K562 (cell line): Measurements from ENCODE around the gene PDE6H. TPM values are rescaled to one million over a fixed set of nuclear protein-coding genes. Genes with fewer than 3 reads are reported as not detected.

Experiments used
- ATAC-seq: fragments of 200-7000 bp; cut with Tn5 transposase; 3 replicates; pipeline ENCODE4 v1.9.1; 2020; ENCODE audit warnings: moderate library complexity
- BruUV-seq: library from RNA; stranded (reverse); fragments of 400-500 nt; replicated peaks from 2 replicates; lab custom pipeline; 2021; lab: Mats Ljungman, UMichigan
- CTCF ChIA-PET: fragments of 300-600 bp; formaldehyde crosslinking; extraction: SDS; loops from one replicate; lab custom pipeline; 2021; ENCODE audit warnings: low intra/inter-chr PET ratio; lab: Yijun Ruan, JAX
- POLR2A ChIA-PET: fragments of 300-600, 350-650 bp; sonication (Branson Sonifier 250); formaldehyde crosslinking; extraction: SDS; loops from one replicate; lab custom pipeline; 2021; ENCODE audit warnings: antibody characterized with exemption, inconsistent platforms; lab: Yijun Ruan, JAX
- DNase-seq, 4 experiments: peaks; one replicate each; pipeline versions ENCODE4 v3.0.0 to v3.0.0-alpha.2; 2011 to 2018; ENCODE audit warnings: low spot score in 3 of 4, mixed read lengths in 3 of 4; ENCODE audit errors: extremely low read depth in 1 of 4
- FAIRE-seq: peaks from 2 replicates; lab custom pipeline; 2011; peaks lifted over from hg19 to GRCh38; lab: Jason Lieb, UNC
- H2AFZ ChIP-seq: 2 replicates; pipeline ENCODE4 v1.6.0; 2011; ENCODE audit warnings: low read depth, low read length, control low read depth, inconsistent platforms
- H3K27ac ChIP-seq: fragments of 200-600 bp; 3 replicates; pipeline ENCODE4 v1.8.0; 2011; ENCODE audit warnings: low read depth, mild to moderate bottlenecking, control low read depth, inconsistent platforms, low read length, moderate library complexity, mixed read lengths; ENCODE audit errors: extremely low read depth
- H3K27me3 ChIP-seq, 2 experiments: fragments of 300-600 bp in 1 of 2; 2 replicates in 1 of 2; 3 replicates in 1 of 2; pipeline versions ENCODE4 v1.6.0 to v1.8.0; 2011; ENCODE audit warnings: inconsistent platforms in 2 of 2, low read length in 2 of 2, mild to moderate bottlenecking in 1 of 2, mixed read lengths in 1 of 2, moderate library complexity in 1 of 2; ENCODE audit not compliant: control insufficient read depth in 2 of 2, insufficient read depth in 2 of 2
- H3K36me3 ChIP-seq: fragments of 300-600 bp; 3 replicates; pipeline ENCODE4 v1.8.0; 2011; ENCODE audit warnings: mild to moderate bottlenecking, low read length, inconsistent platforms; ENCODE audit not compliant: control insufficient read depth, insufficient read depth
- H3K4me1 ChIP-seq, 2 experiments: fragments of 200-600 bp in 1 of 2; replicated peaks in 1 of 2; 2 replicates in 1 of 2; 3 replicates in 1 of 2; pipeline versions ENCODE4 v1.5.1 to v1.8.0; 2011; ENCODE audit warnings: inconsistent platforms in 2 of 2, low read length in 2 of 2, mild to moderate bottlenecking in 1 of 2, mixed read lengths in 1 of 2, moderate library complexity in 1 of 2; ENCODE audit not compliant: control insufficient read depth in 2 of 2, insufficient read depth in 2 of 2
- H3K4me2 ChIP-seq: 2 replicates; pipeline ENCODE4 v1.6.1; 2011; ENCODE audit warnings: low read length, control low read depth, inconsistent platforms, mixed read lengths; ENCODE audit not compliant: insufficient read depth
- H3K4me3 ChIP-seq: fragments of 200-600 bp; sonication (generic), shearing (Covaris generic); 2 replicates; pipeline ENCODE4 v1.5.1; 2016; ENCODE audit warnings: control low read depth, inconsistent platforms
- H3K79me2 ChIP-seq: fragments of 200-600 bp; 3 replicates; pipeline ENCODE4 v1.8.0; 2011; ENCODE audit warnings: low read length, inconsistent platforms; ENCODE audit not compliant: control insufficient read depth, insufficient read depth
- H3K9ac ChIP-seq, 2 experiments: 2 replicates each; pipeline versions ENCODE4 v1.6.0 to v1.6.1; 2011; ENCODE audit warnings: low read depth in 2 of 2, low read length in 2 of 2, control low read depth in 1 of 2, inconsistent platforms in 1 of 2, mild to moderate bottlenecking in 1 of 2, mixed read lengths in 1 of 2; ENCODE audit not compliant: insufficient read depth in 1 of 2
- H3K9me1 ChIP-seq: one replicate; pipeline ENCODE4 v1.6.0; 2011; ENCODE audit warnings: inconsistent platforms, mild to moderate bottlenecking, low read length, moderate library complexity; ENCODE audit not compliant: control insufficient read depth, insufficient read depth
- H3K9me3 ChIP-seq: replicated peaks from 2 replicates; pipeline ENCODE4 v1.5.1; 2011; ENCODE audit warnings: low read depth, low read length, inconsistent platforms; ENCODE audit not compliant: control insufficient read depth, insufficient read depth
- H4K20me1 ChIP-seq: replicated peaks from 2 replicates; pipeline ENCODE4 v1.6.1; 2011; ENCODE audit warnings: low read length, inconsistent platforms, mixed read lengths; ENCODE audit not compliant: control insufficient read depth, insufficient read depth
- BRF2 ChIP-seq: IDR thresholded peaks from 3 replicates; pipeline ENCODE4 v1.6.1; 2011; ENCODE audit warnings: borderline replicate concordance, mild to moderate bottlenecking; ENCODE audit not compliant: insufficient read length, insufficient read depth
- CC2D1A ChIP-seq: fragments of 450-650 bp; IDR thresholded peaks from 2 replicates; pipeline ENCODE4 v1.6.1; 2017; ENCODE audit warnings: mild to moderate bottlenecking
- NR2F6 ChIP-seq: fragments of 450-650 bp; formaldehyde crosslinking; IDR thresholded peaks from 2 replicates; pipeline ENCODE4 v1.4.0; 2020; ENCODE audit warnings: mild to moderate bottlenecking
- PPARD ChIP-seq: fragments of 250-450 bp; sonication (Bioruptor Pico); IDR thresholded peaks from 2 replicates; pipeline ENCODE4 v1.8.0; 2022; ENCODE audit warnings: inconsistent platforms, mild to moderate bottlenecking, moderate library complexity
- RAD21 ChIP-seq, 2 experiments: fragments of 250-450 bp in 1 of 2; fragments of 450-650 bp in 1 of 2; sonication (Bioruptor Pico) in 1 of 2; formaldehyde crosslinking in 1 of 2; IDR thresholded peaks in 1 of 2; conservative IDR thresholded peaks in 1 of 2; 2 replicates each; pipeline versions ENCODE4 v1.4.0 to v1.8.0; 2020 to 2022; ENCODE audit warnings: mild to moderate bottlenecking in 2 of 2, moderate library complexity in 1 of 2
- YBX1 ChIP-seq: fragments of 450-650 bp; IDR thresholded peaks from 2 replicates; pipeline ENCODE4 v1.7.1; 2016; ENCODE audit warnings: mild to moderate bottlenecking
- ZFP1 ChIP-seq: fragments of 450-650 bp; formaldehyde crosslinking; IDR thresholded peaks from 2 replicates; pipeline ENCODE4 v1.4.0; 2020; ENCODE audit warnings: mild to moderate bottlenecking, mixed read lengths
- ZNF24 ChIP-seq: fragments of 450-650 bp; IDR thresholded peaks from 2 replicates; pipeline ENCODE4 v1.6.1; 2016
- WGBS: fragments of 100-300 bp; shearing (Covaris generic); methylation state at CpG from one replicate; pipeline ENCODE4 v1.1.6; 2016; ENCODE audit warnings: low coverage, mixed read lengths; ENCODE audit not compliant: insufficient coverage; ENCODE audit errors: missing lambda C conversion rate; 5-methylcytosine and 5-hydroxymethylcytosine counted together
- in situ Hi-C: fragments of 300-500 bp; cut with MboI; formaldehyde crosslinking; loops from 4 replicates; pipeline ENCODE4 v1.15.0; 2018; ENCODE audit warnings: inconsistent platforms, mixed read lengths
- intact Hi-C: fragments of 100-400 bp; cut with micrococcal nuclease; formaldehyde crosslinking; loops from 2 replicates; pipeline ENCODE4 v1.14.2; 2022
- polyA plus RNA-seq, 8 experiments: library from polyadenylated mRNA; depleted of rRNA in 4 of 8; stranded (reverse) in 5 of 8; unstranded in 3 of 8; fragments of >200 nt; fragmentation: Nextera tagmentation in 2 of 8; fragmentation: Illumina TruSeq in 1 of 8; extraction: Ambion mirVana in 2 of 8; extraction: Trizol in 1 of 8; gene quantifications; 2 replicates each; pipeline versions ENCODE4 v1.2.1 to v1.2.3, GENCODE V29; 2011 to 2014; ENCODE audit warnings: inconsistent platforms in 1 of 8, missing spikeins in 1 of 8
- total RNA-seq, 7 experiments: library from RNA; depleted of rRNA in 6 of 7; stranded (reverse); fragments of >200 nt in 6 of 7; fragmentation: Illumina TruSeq in 2 of 7; extraction: Trizol in 2 of 7; gene quantifications; 2 replicates each; pipeline versions ENCODE4 v1.2.1 to v1.2.3, GENCODE V29; 2011 to 2021; ENCODE audit warnings: low replicate concordance in 1 of 7
- TF ChIP-seq, protein P1 (sequence below): fragments of 250-450 bp; sonication (Bioruptor Pico); IDR thresholded peaks from 2 replicates; pipeline ENCODE4 v1.4.0; 2020
- TF ChIP-seq, protein P2 (sequence below): IDR thresholded peaks from 2 replicates; pipeline ENCODE4 v1.6.1; 2014; ENCODE audit warnings: antibody characterized with exemption
- TF ChIP-seq, protein P3 (sequence below), 2 experiments: fragments of 450-650 bp in 1 of 2; IDR thresholded peaks; 2 replicates each; pipeline ENCODE4 v1.6.1; 2011 to 2017; ENCODE audit warnings: low read depth in 2 of 2, antibody characterized with exemption in 1 of 2, borderline replicate concordance in 1 of 2, low read length in 1 of 2, mild to moderate bottlenecking in 1 of 2, mixed read lengths in 1 of 2; ENCODE audit not compliant: control insufficient read depth in 1 of 2

PDE6H gene
- total and polyA plus RNA-seq, 9 of the 15 experiments (the other 6 are each of a cell fraction or from before 2014, with no cell fraction given) = 0.15 TPM; not detected in 8

GRCh38 chr12:14965221-14965620 is 7.6 kb upstream of the PDE6H start:
- intact Hi-C loops (no loop called here), in situ Hi-C loops (loop anchor here (25.0 kb wide), 1 partner anchor 753 kb away; no protein-coding TSS in a partner anchor)
- H3K4me3 ChIP-seq = no peak overlapping the region
- peaks cover 0 to under 1% of the 10 kb centered on the region in 2 experiments; a peak in 2 of 5 replicates for H3K4me1 ChIP-seq
- FAIRE-seq (no peak), ATAC-seq (no peak), DNase-seq (no peak)
- H2AFZ ChIP-seq = no peak overlapping the region
- 52% methylated on average over 2 of the region's 2 CpGs for WGBS
- H3K4me2 ChIP-seq = no peak overlapping the region
- no peaks in the 10 kb centered on the region for H3K36me3 ChIP-seq
- no peaks in the 10 kb centered on the region for H4K20me1 ChIP-seq
- TF ChIP-seq, protein P1, sequence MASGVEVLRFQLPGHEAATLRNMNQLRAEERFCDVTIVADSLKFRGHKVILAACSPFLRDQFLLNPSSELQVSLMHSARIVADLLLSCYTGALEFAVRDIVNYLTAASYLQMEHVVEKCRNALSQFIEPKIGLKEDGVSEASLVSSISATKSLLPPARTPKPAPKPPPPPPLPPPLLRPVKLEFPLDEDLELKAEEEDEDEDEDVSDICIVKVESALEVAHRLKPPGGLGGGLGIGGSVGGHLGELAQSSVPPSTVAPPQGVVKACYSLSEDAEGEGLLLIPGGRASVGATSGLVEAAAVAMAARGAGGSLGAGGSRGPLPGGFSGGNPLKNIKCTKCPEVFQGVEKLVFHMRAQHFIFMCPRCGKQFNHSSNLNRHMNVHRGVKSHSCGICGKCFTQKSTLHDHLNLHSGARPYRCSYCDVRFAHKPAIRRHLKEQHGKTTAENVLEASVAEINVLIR (CRISPR knock-in tag) = no peak
- no peak for TF ChIP-seq ZFP1 (CRISPR knock-in tag)
- no peak for TF ChIP-seq BRF2
- TF ChIP-seq YBX1 = no peak
- TF ChIP-seq, protein P2, sequence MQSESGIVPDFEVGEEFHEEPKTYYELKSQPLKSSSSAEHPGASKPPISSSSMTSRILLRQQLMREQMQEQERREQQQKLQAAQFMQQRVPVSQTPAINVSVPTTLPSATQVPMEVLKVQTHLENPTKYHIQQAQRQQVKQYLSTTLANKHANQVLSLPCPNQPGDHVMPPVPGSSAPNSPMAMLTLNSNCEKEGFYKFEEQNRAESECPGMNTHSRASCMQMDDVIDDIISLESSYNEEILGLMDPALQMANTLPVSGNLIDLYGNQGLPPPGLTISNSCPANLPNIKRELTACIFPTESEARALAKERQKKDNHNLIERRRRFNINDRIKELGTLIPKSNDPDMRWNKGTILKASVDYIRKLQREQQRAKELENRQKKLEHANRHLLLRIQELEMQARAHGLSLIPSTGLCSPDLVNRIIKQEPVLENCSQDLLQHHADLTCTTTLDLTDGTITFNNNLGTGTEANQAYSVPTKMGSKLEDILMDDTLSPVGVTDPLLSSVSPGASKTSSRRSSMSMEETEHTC = no peak
- no peak for TF ChIP-seq PPARD (CRISPR knock-in tag)
- no peak for TF ChIP-seq RAD21 (CRISPR knock-in tag; conservative IDR thresholded peaks at IDR 0.05 in 1 of 2, IDR thresholded peaks at IDR 0.05 in 1 of 2)
- no peak for TF ChIP-seq NR2F6 (CRISPR knock-in tag)
- no peak for TF ChIP-seq CC2D1A
- no peak for TF ChIP-seq ZNF24
- TF ChIP-seq, protein P3, sequence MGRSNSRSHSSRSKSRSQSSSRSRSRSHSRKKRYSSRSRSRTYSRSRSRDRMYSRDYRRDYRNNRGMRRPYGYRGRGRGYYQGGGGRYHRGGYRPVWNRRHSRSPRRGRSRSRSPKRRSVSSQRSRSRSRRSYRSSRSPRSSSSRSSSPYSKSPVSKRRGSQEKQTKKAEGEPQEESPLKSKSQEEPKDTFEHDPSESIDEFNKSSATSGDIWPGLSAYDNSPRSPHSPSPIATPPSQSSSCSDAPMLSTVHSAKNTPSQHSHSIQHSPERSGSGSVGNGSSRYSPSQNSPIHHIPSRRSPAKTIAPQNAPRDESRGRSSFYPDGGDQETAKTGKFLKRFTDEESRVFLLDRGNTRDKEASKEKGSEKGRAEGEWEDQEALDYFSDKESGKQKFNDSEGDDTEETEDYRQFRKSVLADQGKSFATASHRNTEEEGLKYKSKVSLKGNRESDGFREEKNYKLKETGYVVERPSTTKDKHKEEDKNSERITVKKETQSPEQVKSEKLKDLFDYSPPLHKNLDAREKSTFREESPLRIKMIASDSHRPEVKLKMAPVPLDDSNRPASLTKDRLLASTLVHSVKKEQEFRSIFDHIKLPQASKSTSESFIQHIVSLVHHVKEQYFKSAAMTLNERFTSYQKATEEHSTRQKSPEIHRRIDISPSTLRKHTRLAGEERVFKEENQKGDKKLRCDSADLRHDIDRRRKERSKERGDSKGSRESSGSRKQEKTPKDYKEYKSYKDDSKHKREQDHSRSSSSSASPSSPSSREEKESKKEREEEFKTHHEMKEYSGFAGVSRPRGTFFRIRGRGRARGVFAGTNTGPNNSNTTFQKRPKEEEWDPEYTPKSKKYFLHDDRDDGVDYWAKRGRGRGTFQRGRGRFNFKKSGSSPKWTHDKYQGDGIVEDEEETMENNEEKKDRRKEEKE (IDR thresholded peaks at IDR 0.05; ENCODE audit: borderline replicate concordance in 1 of 2, control insufficient read depth in 1 of 2, low read depth in 2 of 2, low read length in 1 of 2) = no peak
- H3K9ac ChIP-seq = no peak overlapping the region
- BruUV-seq = no TSS peak
- H3K9me3 ChIP-seq = no peaks in the 10 kb centered on the region
- no peaks in the 10 kb centered on the region for H3K9me1 ChIP-seq
- POLR2A ChIA-PET = interaction anchor here (0.8 kb wide), 1 partner anchor 9 kb away, joined by 3 read pairs; no protein-coding TSS in a partner anchor
- CTCF ChIA-PET = no interaction called here
- H3K27me3 ChIP-seq = no peaks in the 10 kb centered on the region
- no peak overlapping the region for H3K27ac ChIP-seq
- no peaks in the 10 kb centered on the region for H3K79me2 ChIP-seq
